Activated T-cell treated with anti-CD3 and anti-CD28 coated beads, Interleukin-2, amount 50 U/mL, for 72 hours (primary cell): ENCODE data around the gene DHTKD1. TPM values are rescaled to one million over a fixed set of nuclear protein-coding genes. Genes with fewer than 3 reads are reported as not detected.

Source experiments
- ATAC-seq, 2 donors: fragments of 150-1000 bp; cut with Tn5 transposase; replicated peaks in 1 of 2; 2 replicates each; pipeline ENCODE4 v1.10.0; 2021; ENCODE audit warnings: moderate library complexity in 2 of 2, mild to moderate bottlenecking in 1 of 2
- DNase-seq, 2 donors: peaks; one replicate each; pipeline ENCODE4 v3.0.0; 2021 to 2022; ENCODE audit warnings: mixed read lengths in 1 of 2
- H3K27ac Mint-ChIP-seq: one replicate; pipeline ENCODE4 v1.8.0; 2022; ENCODE audit warnings: mild to moderate bottlenecking, moderate library complexity, mixed read lengths
- H3K27me3 Mint-ChIP-seq: one replicate; pipeline ENCODE4 v1.8.0; 2022; ENCODE audit warnings: low read depth, mixed read lengths
- H3K36me3 Mint-ChIP-seq, 2 donors: one replicate each; pipeline ENCODE4 v1.8.0; 2022; ENCODE audit warnings: mixed read lengths in 2 of 2, mild to moderate bottlenecking in 1 of 2; ENCODE audit not compliant: insufficient read depth in 2 of 2
- H3K4me1 Mint-ChIP-seq: one replicate; pipeline ENCODE4 v1.8.0; 2022; ENCODE audit warnings: low read depth, mixed read lengths
- H3K4me3 Mint-ChIP-seq, 2 donors: one replicate each; pipeline ENCODE4 v1.8.0; 2022; ENCODE audit warnings: mild to moderate bottlenecking in 2 of 2, mixed read lengths in 2 of 2, moderate library complexity in 2 of 2
- H3K9me3 Mint-ChIP-seq, 2 donors: one replicate each; pipeline ENCODE4 v1.8.0; 2022; ENCODE audit warnings: mixed read lengths in 2 of 2
- total RNA-seq, 2 donors: library from RNA; stranded (reverse); gene quantifications; one replicate each; pipeline ENCODE4 v1.2.3, GENCODE V29; 2022

The DHTKD1 gene
- total RNA-seq: 10 to 100 TPM; 28.6 to 29.8 TPM

GRCh38 chr10:12068449-12069269 is at the start of gene DHTKD1:
TSS of gene DHTKD1 (plus strand) at chr10:12068954. CDS start at chr10:12069034, 80 bp downstream.
- Mint-ChIP-seq H3K27me3 (no peaks in the 10 kb centered on the region), H3K36me3 (peaks cover 0 to 2% of the 10 kb centered on the region in 2 donors), H3K4me3 (peak within 1 kb of the TSS; percentile 83 to 86), H3K9me3 (no peaks in the 10 kb centered on the region), H3K27ac (peak within 1 kb of the TSS; percentile 58), H3K4me1 (peaks cover 27% of the 10 kb centered on the region)
- DNase-seq: peak; percentile 99 to 100
- peak; percentile 97 to 98 for ATAC-seq

GRCh38 chr10:12019283-12019971 is 49.3 kb upstream of the DHTKD1 start:
- H3K27me3 Mint-ChIP-seq: no peaks in the 10 kb centered on the region
- ATAC-seq (no peak), DNase-seq (no peak)
- H3K9me3 Mint-ChIP-seq: no peaks in the 10 kb centered on the region
- H3K36me3 Mint-ChIP-seq: peaks cover 0 to 3% of the 10 kb centered on the region in 2 donors
- H3K4me1 Mint-ChIP-seq: peaks cover 19% of the 10 kb centered on the region
- H3K27ac Mint-ChIP-seq: no peak overlapping the region
- H3K4me3 Mint-ChIP-seq: no peak overlapping the region

- DNase-seq: no peak
- peaks cover 19% of the 10 kb centered on the region for H3K4me1 Mint-ChIP-seq
- H3K9me3 Mint-ChIP-seq: no peaks in the 10 kb centered on the region
- H3K27me3 Mint-ChIP-seq: no peaks in the 10 kb centered on the region
- no peak for ATAC-seq
- no peaks in the 10 kb centered on the region for H3K36me3 Mint-ChIP-seq
- no peak overlapping the region for H3K27ac Mint-ChIP-seq
- no peak overlapping the region for H3K4me3 Mint-ChIP-seq
These were observed 48.2 kb upstream of the DHTKD1 start for GRCh38 chr10:12020574-12020973.

- Mint-ChIP-seq H3K4me1 (peaks cover 31% of the 10 kb centered on the region), H3K27ac (peak overlapping the region; percentile 38), H3K27me3 (no peaks in the 10 kb centered on the region), H3K4me3 (peak overlapping the region; percentile 36 to 62), H3K36me3 (peaks cover 2 to 6% of the 10 kb centered on the region in 2 donors), H3K9me3 (no peaks in the 10 kb centered on the region)
- ATAC-seq: no peak
- no peak for DNase-seq
These were observed 46.0 kb upstream of the DHTKD1 start for GRCh38 chr10:12022580-12023257.

- H3K9me3 Mint-ChIP-seq: no peaks in the 10 kb centered on the region
- H3K36me3 Mint-ChIP-seq: peaks cover 3 to 20% of the 10 kb centered on the region in 2 donors
- peaks cover 46% of the 10 kb centered on the region for H3K4me1 Mint-ChIP-seq
- no peak for DNase-seq
- H3K27ac Mint-ChIP-seq: no peak overlapping the region
- no peak overlapping the region for H3K4me3 Mint-ChIP-seq
- H3K27me3 Mint-ChIP-seq: no peaks in the 10 kb centered on the region
- ATAC-seq: no peak
These were observed 43.2 kb upstream of the DHTKD1 start for GRCh38 chr10:12025591-12025990.

- H3K9me3 Mint-ChIP-seq: no peaks in the 10 kb centered on the region
These were observed 41.2 kb upstream of the DHTKD1 start for GRCh38 chr10:12027539-12027938.

GRCh38 chr10:12031404-12031803 is 37.4 kb upstream of the DHTKD1 start:
- Mint-ChIP-seq H3K27ac (no peak overlapping the region), H3K9me3 (no peaks in the 10 kb centered on the region), H3K4me3 (no peak overlapping the region), H3K36me3 (peaks cover 8 to 28% of the 10 kb centered on the region in 2 donors), H3K27me3 (no peaks in the 10 kb centered on the region), H3K4me1 (peaks cover 25% of the 10 kb centered on the region)
- DNase-seq (no peak), ATAC-seq (no peak)

More at GRCh38 chr10:12027539-12027938, 41.2 kb upstream of the DHTKD1 start:
- no peak overlapping the region for H3K4me3 Mint-ChIP-seq
- ATAC-seq (no peak), DNase-seq (no peak)
- no peaks in the 10 kb centered on the region for H3K27me3 Mint-ChIP-seq
- H3K36me3 Mint-ChIP-seq: peaks cover 3 to 20% of the 10 kb centered on the region in 2 donors
- no peak overlapping the region for H3K27ac Mint-ChIP-seq
- H3K4me1 Mint-ChIP-seq: peaks cover 43% of the 10 kb centered on the region

GRCh38 chr10:12036073-12036655 is 32.6 kb upstream of the DHTKD1 start:
- H3K27ac Mint-ChIP-seq: no peak overlapping the region
- H3K36me3 Mint-ChIP-seq: peaks cover 6 to 14% of the 10 kb centered on the region in 2 donors
- no peaks in the 10 kb centered on the region for H3K27me3 Mint-ChIP-seq
- DNase-seq (no peak), ATAC-seq (no peak)
- no peak overlapping the region for H3K4me3 Mint-ChIP-seq
- no peaks in the 10 kb centered on the region for H3K9me3 Mint-ChIP-seq
- peaks cover 34% of the 10 kb centered on the region for H3K4me1 Mint-ChIP-seq

GRCh38 chr10:12041766-12042408 is 26.9 kb upstream of the DHTKD1 start:
- Mint-ChIP-seq H3K27ac (peak overlapping the region; percentile 99), H3K4me3 (peak overlapping the region; percentile 99 to 100), H3K36me3 (peaks cover 8 to 9% of the 10 kb centered on the region in 2 donors), H3K9me3 (no peaks in the 10 kb centered on the region), H3K4me1 (peaks cover 41% of the 10 kb centered on the region), H3K27me3 (no peaks in the 10 kb centered on the region)
- peak; percentile 34 to 57 for DNase-seq
- ATAC-seq: peak; percentile 21 to 33

- H3K4me1 Mint-ChIP-seq: peaks cover 41% of the 10 kb centered on the region
- peak overlapping the region; percentile 99 for H3K27ac Mint-ChIP-seq
- H3K9me3 Mint-ChIP-seq: no peaks in the 10 kb centered on the region
- H3K27me3 Mint-ChIP-seq: peaks cover under 1% of the 10 kb centered on the region
- H3K36me3 Mint-ChIP-seq: peaks cover 8 to 9% of the 10 kb centered on the region in 2 donors
- peak overlapping the region; percentile 99 to 100 for H3K4me3 Mint-ChIP-seq
- peak; percentile 48 to 55 for ATAC-seq
- peak; percentile 67 to 74 for DNase-seq
These were observed 26.4 kb upstream of the DHTKD1 start for GRCh38 chr10:12042409-12042796.

- no peaks in the 10 kb centered on the region for H3K9me3 Mint-ChIP-seq
These were observed 25.7 kb upstream of the DHTKD1 start, which contains the start of gene UPF2 for GRCh38 chr10:12042797-12043651. TSS of gene UPF2 (minus strand) at chr10:12042809. CDS start at chr10:12035423, 7,386 bp downstream.

More at GRCh38 chr10:12042797-12043651, 25.7 kb upstream of the DHTKD1 start, which contains the start of gene UPF2:
- H3K36me3 Mint-ChIP-seq: peaks cover 6 to 9% of the 10 kb centered on the region in 2 donors
- ATAC-seq (peak; percentile 89 to 90), DNase-seq (peak; percentile 97)
- H3K27ac Mint-ChIP-seq: peak within 1 kb of the TSS; percentile 99
- peak within 1 kb of the TSS; percentile 99 to 100 for H3K4me3 Mint-ChIP-seq
- peaks cover 35% of the 10 kb centered on the region for H3K4me1 Mint-ChIP-seq
- H3K27me3 Mint-ChIP-seq: peaks cover 6% of the 10 kb centered on the region
